ENCODE results near the gene C1orf35.
A peak's percentile ranks its signal among the peaks of the same experiment; 100 is the strongest.

C1orf35 gene

GRCh38 chr1:228139931-228140723 lies 37.0 kb upstream of the C1orf35 start, which contains the start of gene GUK1:
Gene GUK1, plus strand, starts transcription at chr1:228140279. Its CDS starts 24 bp downstream, at chr1:228140303.
- H3K36me3 ChIP-seq = peaks cover 4% of the 10 kb centered on the region
- no peaks in the 10 kb centered on the region for H3K27me3 ChIP-seq (ENCODE audit: insufficient read depth, low read depth, severe bottlenecking)
- H3K27ac ChIP-seq = peak within 1 kb of the TSS; percentile 79
- no peaks in the 10 kb centered on the region for H3K9me3 ChIP-seq (ENCODE audit: severe bottlenecking)
- peak; percentile 98 for DNase-seq
- peak within 1 kb of the TSS; percentile 80 for H3K4me3 ChIP-seq (ENCODE audit: low read depth, low read length)
- no peak for TF ChIP-seq CTCF (IDR thresholded peaks at IDR 0.05; ENCODE audit: low read depth, low read length)

- TF ChIP-seq CTCF (IDR thresholded peaks at IDR 0.05; ENCODE audit: low read depth, low read length) = no peak
- H3K36me3 ChIP-seq = peaks cover 4% of the 10 kb centered on the region
- peak overlapping the region; percentile 48 for H3K27ac ChIP-seq
- DNase-seq = no peak
- peak overlapping the region; percentile 56 for H3K4me3 ChIP-seq (ENCODE audit: low read depth, low read length)
- H3K9me3 ChIP-seq (ENCODE audit: severe bottlenecking) = no peaks in the 10 kb centered on the region
- H3K27me3 ChIP-seq (ENCODE audit: insufficient read depth, low read depth, severe bottlenecking) = no peaks in the 10 kb centered on the region
Observed at GRCh38 chr1:228139406-228139930, 36.3 kb upstream of the C1orf35 start.

- H3K9me3 ChIP-seq (ENCODE audit: severe bottlenecking) = no peaks in the 10 kb centered on the region
- H3K27ac ChIP-seq = no peak overlapping the region
- H3K36me3 ChIP-seq = peaks cover 3% of the 10 kb centered on the region
- H3K4me3 ChIP-seq (ENCODE audit: low read depth, low read length) = no peak overlapping the region
- TF ChIP-seq CTCF (IDR thresholded peaks at IDR 0.05; ENCODE audit: low read depth, low read length) = no peak
- no peak for DNase-seq
- no peaks in the 10 kb centered on the region for H3K27me3 ChIP-seq (ENCODE audit: insufficient read depth, low read depth, severe bottlenecking)
Observed at GRCh38 chr1:228136901-228137300, 33.8 kb upstream of the C1orf35 start.

- TF ChIP-seq CTCF (IDR thresholded peaks at IDR 0.05; ENCODE audit: low read depth, low read length) = no peak
Observed at GRCh38 chr1:228134591-228134990, 31.5 kb upstream of the C1orf35 start.

GRCh38 chr1:228131766-228132165 lies 28.6 kb upstream of the C1orf35 start:
- Histone ChIP-seq H3K27me3 (ENCODE audit: insufficient read depth, low read depth, severe bottlenecking) (no peaks in the 10 kb centered on the region), H3K4me3 (ENCODE audit: low read depth, low read length) (no peak overlapping the region), H3K9me3 (ENCODE audit: severe bottlenecking) (no peaks in the 10 kb centered on the region), H3K27ac (no peak overlapping the region), H3K36me3 (no peaks in the 10 kb centered on the region)
- TF ChIP-seq CTCF (IDR thresholded peaks at IDR 0.05; ENCODE audit: low read depth, low read length) = no peak
- no peak for DNase-seq

More at GRCh38 chr1:228134591-228134990, 31.5 kb upstream of the C1orf35 start:
- Histone ChIP-seq H3K36me3 (no peaks in the 10 kb centered on the region), H3K4me3 (ENCODE audit: low read depth, low read length) (no peak overlapping the region), H3K27ac (no peak overlapping the region), H3K27me3 (ENCODE audit: insufficient read depth, low read depth, severe bottlenecking) (no peaks in the 10 kb centered on the region), H3K9me3 (ENCODE audit: severe bottlenecking) (no peaks in the 10 kb centered on the region)
- no peak for DNase-seq

Data from WERI-Rb-1 (cell line).